Mucosa of rectum (tissue), 2 donors: ENCODE measurements around the gene CASQ1.

Source experiments
- H3K27ac ChIP-seq, 2 donors: one replicate each; pipeline ENCODE4 v1.7.0; 2013; ENCODE audit warnings: inconsistent platforms in 2 of 2, low read depth in 2 of 2, low read length in 2 of 2
- H3K27me3 ChIP-seq, 2 donors: one replicate each; pipeline ENCODE4 v1.7.0; 2013; ENCODE audit warnings: low read length in 2 of 2; ENCODE audit not compliant: control insufficient read depth in 2 of 2, insufficient read depth in 2 of 2
- H3K36me3 ChIP-seq, 2 donors: one replicate each; pipeline ENCODE4 v1.7.0; 2013; ENCODE audit warnings: low read length in 2 of 2; ENCODE audit not compliant: control insufficient read depth in 2 of 2, insufficient read depth in 2 of 2
- H3K4me1 ChIP-seq, 2 donors: one replicate each; pipeline ENCODE4 v1.7.0; 2013; ENCODE audit warnings: low read length in 2 of 2, mild to moderate bottlenecking in 1 of 2; ENCODE audit not compliant: control insufficient read depth in 2 of 2, insufficient read depth in 2 of 2
- H3K4me3 ChIP-seq, 2 donors: one replicate each; pipeline ENCODE4 v1.7.0; 2013; ENCODE audit warnings: low read length in 2 of 2
- H3K9ac ChIP-seq, 2 donors: one replicate each; pipeline ENCODE4 v1.7.0; 2013; ENCODE audit warnings: low read length in 2 of 2, low read depth in 1 of 2, mild to moderate bottlenecking in 1 of 2
- H3K9me3 ChIP-seq, 2 donors: one replicate each; pipeline ENCODE4 v1.7.0; 2013; ENCODE audit warnings: low read length in 2 of 2; ENCODE audit not compliant: control insufficient read depth in 2 of 2
- donor health status: healthy.
- donor health status: Normal muscosa, but diverticular disease.

The CASQ1 gene

DNA sequence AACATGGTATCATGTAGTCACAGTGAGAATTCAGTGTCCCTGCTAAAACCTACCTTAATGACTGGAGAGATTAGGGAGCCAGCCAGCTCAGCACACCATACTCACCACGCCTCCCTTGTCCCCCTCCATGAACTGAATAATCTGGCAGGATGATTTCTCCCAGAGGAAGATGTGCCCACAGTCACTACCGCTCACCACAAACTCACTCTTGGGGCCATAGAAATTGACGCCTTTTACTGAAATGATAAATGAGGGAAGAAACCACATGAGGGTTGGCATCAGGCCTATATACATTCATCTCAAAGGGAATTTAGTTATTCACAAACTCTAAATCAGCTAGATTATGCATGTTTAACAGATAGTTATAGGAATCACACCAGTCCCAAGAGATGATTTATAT is 32.2 kb downstream of the CASQ1 start:
- H3K9me3 ChIP-seq: no peaks in the 10 kb centered on the region
- no peak overlapping the region for H3K9ac ChIP-seq
- peaks cover 10 to 13% of the 10 kb centered on the region in 2 donors for H3K4me1 ChIP-seq
- H3K4me3 ChIP-seq: no peak overlapping the region
- H3K27me3 ChIP-seq: no peaks in the 10 kb centered on the region
- H3K36me3 ChIP-seq: peaks cover 88 to 89% of the 10 kb centered on the region in 2 donors
- no peak overlapping the region for H3K27ac ChIP-seq

DNA sequence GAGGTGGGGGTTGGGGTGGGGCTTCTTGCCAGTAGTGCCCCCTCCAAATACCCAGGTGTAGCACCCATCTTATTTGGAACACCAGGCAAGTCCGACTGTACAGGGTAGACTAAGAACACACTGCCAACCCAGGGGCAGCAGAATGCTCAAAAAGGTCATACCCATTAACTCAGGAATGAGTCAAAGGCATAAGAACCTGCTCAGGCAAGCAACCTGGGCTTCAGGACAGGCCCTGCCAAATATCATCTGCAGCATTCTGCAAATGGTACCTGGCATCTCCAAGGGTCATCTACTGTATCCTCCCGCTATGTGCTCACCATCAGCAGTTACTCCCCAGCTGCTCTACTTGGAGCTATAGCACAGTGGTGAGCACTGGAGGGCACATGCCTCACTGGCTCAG is 34.2 kb downstream of the CASQ1 start:
- Histone ChIP-seq H3K4me3 (no peak overlapping the region), H3K9ac (no peak overlapping the region), H3K27ac (no peak overlapping the region), H3K9me3 (no peaks in the 10 kb centered on the region), H3K27me3 (no peaks in the 10 kb centered on the region), H3K4me1 (no peaks in the 10 kb centered on the region), H3K36me3 (peaks cover 78 to 90% of the 10 kb centered on the region in 2 donors)

- H3K4me3 ChIP-seq: no peak overlapping the region
- no peak overlapping the region for H3K27ac ChIP-seq
- H3K27me3 ChIP-seq: no peaks in the 10 kb centered on the region
- no peaks in the 10 kb centered on the region for H3K4me1 ChIP-seq
- H3K36me3 ChIP-seq: peaks cover 78 to 90% of the 10 kb centered on the region in 2 donors
- no peak overlapping the region for H3K9ac ChIP-seq
- no peaks in the 10 kb centered on the region for H3K9me3 ChIP-seq
These were observed 35.0 kb downstream of the CASQ1 start for GRCh38 chr1:160225345-160225744.

DNA sequence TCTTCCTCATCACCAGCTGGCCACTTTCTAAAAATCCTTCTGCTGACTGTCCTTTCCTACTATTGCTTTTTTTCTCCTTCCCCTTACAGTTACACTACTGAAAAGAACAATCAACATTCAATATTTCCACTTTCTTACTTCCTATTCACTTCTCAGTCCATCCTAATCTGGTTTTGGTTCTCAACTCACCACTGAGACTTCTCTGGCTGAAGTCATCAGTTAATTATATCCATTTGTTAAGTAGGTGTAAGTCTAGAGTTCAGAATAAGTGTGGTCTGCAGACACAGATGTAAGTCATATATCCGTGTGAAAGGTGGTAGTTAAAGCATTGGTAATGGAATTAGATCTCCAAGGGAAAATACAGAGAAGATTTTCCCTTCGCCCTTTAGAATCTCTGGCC is 36.2 kb downstream of the CASQ1 start:
- Histone ChIP-seq H3K27me3 (no peaks in the 10 kb centered on the region), H3K9me3 (no peaks in the 10 kb centered on the region), H3K4me1 (no peaks in the 10 kb centered on the region), H3K36me3 (peaks cover 81 to 90% of the 10 kb centered on the region in 2 donors), H3K27ac (no peak overlapping the region), H3K4me3 (no peak overlapping the region), H3K9ac (no peak overlapping the region)

GRCh38 chr1:160227034-160227433 is 36.7 kb downstream of the CASQ1 start:
- Histone ChIP-seq H3K4me3 (no peak overlapping the region), H3K27ac (no peak overlapping the region), H3K27me3 (no peaks in the 10 kb centered on the region), H3K9me3 (no peaks in the 10 kb centered on the region), H3K36me3 (peaks cover 81 to 90% of the 10 kb centered on the region in 2 donors), H3K4me1 (no peaks in the 10 kb centered on the region), H3K9ac (no peak overlapping the region)

DNA sequence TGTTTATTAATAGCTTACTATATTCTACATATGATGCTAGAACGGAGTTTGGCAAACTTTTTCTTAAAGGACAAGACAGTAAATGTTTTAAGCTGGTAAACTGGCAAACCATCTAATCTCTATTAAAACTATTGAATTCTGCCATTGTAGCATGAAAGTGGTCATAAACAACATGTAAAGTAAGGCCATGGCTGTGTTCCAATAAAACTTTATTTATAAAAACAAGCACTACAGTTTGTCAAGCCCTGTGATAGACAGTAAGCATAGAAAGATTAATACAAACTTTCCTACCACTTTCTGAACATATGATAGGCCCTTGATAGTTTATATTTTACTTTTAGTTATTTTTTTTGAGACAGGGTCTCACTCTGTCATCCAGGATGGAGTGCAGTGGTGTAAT is 37.2 kb downstream of the CASQ1 start:
- Histone ChIP-seq H3K9ac (no peak overlapping the region), H3K27me3 (no peaks in the 10 kb centered on the region), H3K4me3 (no peak overlapping the region), H3K9me3 (no peaks in the 10 kb centered on the region), H3K36me3 (peaks cover 77 to 84% of the 10 kb centered on the region in 2 donors), H3K27ac (no peak overlapping the region), H3K4me1 (no peaks in the 10 kb centered on the region)

GRCh38 chr1:160228431-160228830 is 38.1 kb downstream of the CASQ1 start:
- Histone ChIP-seq H3K27me3 (no peaks in the 10 kb centered on the region), H3K9me3 (no peaks in the 10 kb centered on the region), H3K4me1 (no peaks in the 10 kb centered on the region), H3K9ac (no peak overlapping the region), H3K36me3 (peaks cover 69 to 78% of the 10 kb centered on the region in 2 donors), H3K27ac (no peak overlapping the region), H3K4me3 (no peak overlapping the region)

- Histone ChIP-seq H3K36me3 (peaks cover 57 to 58% of the 10 kb centered on the region in 2 donors), H3K4me3 (no peak overlapping the region), H3K27ac (no peak overlapping the region)
These were observed 42.5 kb downstream of the CASQ1 start for GRCh38 chr1:160232911-160233310.

GRCh38 chr1:160236806-160237205 is 46.4 kb downstream of the CASQ1 start:
- H3K4me1 ChIP-seq: no peaks in the 10 kb centered on the region
- no peaks in the 10 kb centered on the region for H3K9me3 ChIP-seq
- no peaks in the 10 kb centered on the region for H3K27me3 ChIP-seq
- no peak overlapping the region for H3K4me3 ChIP-seq
- peaks cover 53% of the 10 kb centered on the region in 2 donors for H3K36me3 ChIP-seq
- H3K27ac ChIP-seq: no peak overlapping the region
- H3K9ac ChIP-seq: no peak overlapping the region

More at GRCh38 chr1:160232911-160233310, 42.5 kb downstream of the CASQ1 start:
- Histone ChIP-seq H3K9me3 (no peaks in the 10 kb centered on the region), H3K4me1 (no peaks in the 10 kb centered on the region), H3K9ac (no peak overlapping the region), H3K27me3 (no peaks in the 10 kb centered on the region)

GRCh38 chr1:160237558-160237957 is 47.2 kb downstream of the CASQ1 start:
- Histone ChIP-seq H3K4me3 (no peak overlapping the region), H3K9ac (no peak overlapping the region), H3K36me3 (peaks cover 52 to 55% of the 10 kb centered on the region in 2 donors), H3K9me3 (no peaks in the 10 kb centered on the region), H3K27me3 (no peaks in the 10 kb centered on the region), H3K27ac (no peak overlapping the region), H3K4me1 (no peaks in the 10 kb centered on the region)

DNA sequence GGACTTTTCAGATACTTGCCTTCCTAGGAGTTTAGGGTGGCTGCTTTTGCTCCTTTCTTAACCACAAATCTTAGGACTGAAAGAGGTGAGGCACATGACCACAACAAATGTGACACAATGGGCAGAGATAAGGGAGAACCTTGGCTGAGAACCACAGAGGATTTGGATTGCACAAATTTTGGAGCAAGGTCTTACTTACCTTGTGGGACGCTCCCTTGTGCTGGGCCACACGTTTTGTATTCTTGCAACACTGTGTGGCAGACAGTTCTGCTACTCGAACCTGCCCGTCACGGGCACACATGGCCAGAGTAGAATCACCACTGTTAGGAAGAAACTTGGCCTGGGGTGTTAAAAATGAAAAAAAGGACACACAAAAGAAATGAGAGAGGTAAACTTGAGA is 48.0 kb downstream of the CASQ1 start:
- Histone ChIP-seq H3K36me3 (peaks cover 55 to 58% of the 10 kb centered on the region in 2 donors), H3K9ac (no peak overlapping the region), H3K9me3 (no peaks in the 10 kb centered on the region), H3K4me3 (no peak overlapping the region), H3K4me1 (no peaks in the 10 kb centered on the region), H3K27ac (no peak overlapping the region), H3K27me3 (no peaks in the 10 kb centered on the region)
